Activated CD4-positive, alpha-beta T cell treated with anti-CD3 and anti-CD28 coated beads, Interleukin-2, amount 50 U/mL, for 1 hour (primary cell): ENCODE measurements around the gene BEND4.

ENCODE experiments used
- DNase-seq: peaks from one replicate; pipeline ENCODE4 v3.0.0-alpha.2; 2020

Gene BEND4

GRCh38 chr4:42101446-42101975, 50.9 kb downstream of the BEND4 start:
- DNase-seq: no peak

GRCh38 chr4:42088386-42088785, 64.1 kb downstream of the BEND4 start:
- no peak for DNase-seq

GRCh38 chr4:42083816-42084215, 68.6 kb downstream of the BEND4 start:
- no peak for DNase-seq

DNA sequence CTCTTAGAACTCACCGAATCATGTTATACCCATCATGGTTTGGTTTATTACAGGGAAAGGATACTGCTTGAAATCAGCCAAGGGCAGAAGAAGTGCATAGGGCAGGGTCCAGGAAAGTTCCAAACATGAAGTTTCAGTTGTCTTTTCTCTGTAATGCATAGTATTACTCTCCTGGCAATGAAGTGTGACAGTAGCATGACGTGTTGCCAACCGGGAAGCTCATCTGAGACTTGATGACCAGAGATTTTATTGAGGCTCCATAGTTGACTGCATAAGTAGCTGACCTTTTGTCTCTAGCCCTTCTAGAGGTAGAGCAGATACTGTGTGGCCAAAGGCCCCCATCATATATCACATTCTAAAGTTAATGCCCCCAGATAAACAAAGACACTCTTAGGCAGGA, 72.1 kb downstream of the BEND4 start:
- no peak for DNase-seq

- no peak for DNase-seq
These were observed 74.2 kb downstream of the BEND4 start for GRCh38 chr4:42078184-42078801.

DNA sequence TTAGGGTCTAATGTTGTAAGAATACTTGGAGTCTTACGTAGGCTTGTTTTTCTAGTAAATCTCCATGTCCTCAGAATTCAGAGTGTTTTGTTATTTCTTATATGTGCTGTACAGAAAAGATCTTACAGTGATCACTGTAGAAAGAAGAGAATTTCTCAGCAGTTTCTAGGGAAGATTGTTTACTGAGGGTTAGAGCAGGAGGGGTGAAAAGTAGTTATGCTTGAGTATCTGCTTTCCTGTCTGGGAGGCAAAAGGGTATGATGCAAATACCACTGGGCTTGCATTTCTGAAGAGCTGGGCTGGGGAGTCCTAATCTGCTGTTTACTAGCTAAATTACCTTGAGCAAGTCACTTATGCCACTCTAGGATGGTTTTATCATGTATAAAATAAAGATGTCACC, 78.2 kb downstream of the BEND4 start:
- no peak for DNase-seq

DNA sequence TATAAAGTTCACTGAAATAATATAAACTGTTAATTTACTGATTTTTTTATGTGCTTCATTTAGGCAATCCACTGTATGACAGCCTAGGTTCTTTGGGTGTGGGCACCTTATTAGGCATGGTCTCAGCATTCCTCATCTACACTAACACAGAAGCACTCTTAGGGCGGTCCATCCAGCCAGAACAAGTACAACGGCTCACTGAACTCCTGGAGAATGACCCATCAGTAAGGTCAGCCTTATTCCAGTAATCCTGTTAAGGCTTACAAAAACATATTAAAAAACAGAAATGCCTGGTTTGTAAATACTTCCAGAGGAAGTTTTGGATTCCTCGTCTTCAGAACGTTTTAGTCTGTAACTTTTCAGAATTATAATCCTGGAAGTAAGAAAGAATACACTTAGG, 82.0 kb downstream of the BEND4 start:
- no peak for DNase-seq

GRCh38 chr4:42067264-42067663, 85.2 kb downstream of the BEND4 start:
- DNase-seq: no peak

DNA sequence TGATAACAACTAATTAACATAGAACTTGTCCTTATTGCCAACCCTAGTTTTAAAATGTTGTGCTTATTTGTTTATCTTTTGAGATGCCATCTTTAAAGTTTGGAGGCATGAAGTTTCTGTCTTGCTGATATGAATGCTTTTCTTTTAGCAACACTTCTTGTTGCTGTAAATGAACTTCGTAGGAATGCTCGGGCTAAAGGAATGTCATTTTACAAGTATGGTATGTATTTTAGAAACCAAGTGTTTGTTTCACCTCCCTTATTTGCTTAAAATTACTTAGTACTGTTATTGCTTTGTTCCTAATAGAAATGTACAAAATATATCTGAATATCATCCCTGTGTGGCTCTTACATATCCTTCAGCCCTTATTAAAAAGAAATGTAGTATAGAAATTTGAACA, 86.1 kb downstream of the BEND4 start:
- no peak for DNase-seq
